Stomach (tissue), 8 donors: ENCODE data around the gene UBAC2. TPM values are rescaled to one million over a fixed set of nuclear protein-coding genes. Genes with fewer than 3 reads are reported as not detected.

ENCODE experiments used
- polyA plus RNA-seq, 3 donors: library from polyadenylated mRNA; stranded (reverse); fragments of 200-250 nt; gene quantifications; one replicate each; pipeline ENCODE4 v1.2.3, GENCODE V29; 2013
- small RNA-seq, 4 donors: library from RNA; depleted of rRNA; stranded (forward); fragments of <200 nt; gene quantifications; one replicate each; pipeline ENCODE3, GENCODE V24; 2016
- total RNA-seq, 5 donors: library from RNA; depleted of rRNA; stranded (reverse); fragments of >200 nt; gene quantifications; one replicate each; pipeline versions ENCODE4 v1.1.0 to v1.2.3, GENCODE V29; 2014 to 2016
- donor health status: healthy with polysubstance abuse.
- donor health status: Bipolar disorder and iron deficiency.
- donor health status: healthy.

The UBAC2 gene
- total and polyA plus RNA-seq, 8 donors: 18.1 to 68.8 (median 40.1) TPM

Small RNAs within 50 kb of the gene (small RNA-seq; reads per million reads assigned to genes)
- gene MIR623 (0 reads per million in 4 donors), gene RN7SKP9 (0 reads per million in 4 donors)

Other genes starting within 250 kb of the UBAC2 start
- 10 to 100 TPM; 42.3 to 97.9 (median 82.1) TPM for gene DOCK9, start 222.8 kb upstream of the UBAC2 start, total RNA-seq
- gene DOCK9, start 222.8 kb upstream of the UBAC2 start, polyA plus RNA-seq: 10 to 100 TPM in 2 of 3 donors, 1 to 10 TPM in 1; 8.7 to 22.3 (median 12.2) TPM
- not detected for gene GPR18, start 57.5 kb downstream of the UBAC2 start, total RNA-seq
- under 1 TPM in 2 of 3 donors, not detected in 1; 0.68 to 0.76 TPM for gene GPR18, start 57.5 kb downstream of the UBAC2 start, polyA plus RNA-seq
- 10 to 100 TPM in 4 of 5 donors, under 1 TPM in 1; 0.58 to 24.4 (median 16.4) TPM for gene GPR183, start 106.5 kb downstream of the UBAC2 start, total RNA-seq
- gene GPR183, start 106.5 kb downstream of the UBAC2 start, polyA plus RNA-seq: 1 to 10 TPM; 3.0 to 5.8 (median 4.5) TPM